HT1080 (cell line): ENCODE results near the gene KLHL20. TPM values are rescaled to one million over a fixed set of nuclear protein-coding genes. Genes with fewer than 3 reads are reported as not detected.
"Not testable (repeated sequence)": the region's sequence is repeated elsewhere in the genome, so short reads cannot be mapped to it uniquely, and the experiment has no call there.

ENCODE experiments used
- DNase-seq: peaks from one replicate; pipeline ENCODE4 v3.0.0-alpha.2; 2015; ENCODE audit warnings: low read depth
- polyA plus RNA-seq, 2 experiments: library from polyadenylated mRNA; depleted of rRNA; stranded (reverse); fragments of >200 nt; gene quantifications; 2 replicates each; pipeline ENCODE4 v1.2.3, GENCODE V29; 2015
- total RNA-seq: library from RNA; depleted of rRNA; stranded (reverse); fragments of >200 nt; shearing (Covaris generic); gene quantifications from 2 replicates; pipeline ENCODE4 v1.2.3, GENCODE V29; 2014; rRNA removed

Gene KLHL20, protein sequence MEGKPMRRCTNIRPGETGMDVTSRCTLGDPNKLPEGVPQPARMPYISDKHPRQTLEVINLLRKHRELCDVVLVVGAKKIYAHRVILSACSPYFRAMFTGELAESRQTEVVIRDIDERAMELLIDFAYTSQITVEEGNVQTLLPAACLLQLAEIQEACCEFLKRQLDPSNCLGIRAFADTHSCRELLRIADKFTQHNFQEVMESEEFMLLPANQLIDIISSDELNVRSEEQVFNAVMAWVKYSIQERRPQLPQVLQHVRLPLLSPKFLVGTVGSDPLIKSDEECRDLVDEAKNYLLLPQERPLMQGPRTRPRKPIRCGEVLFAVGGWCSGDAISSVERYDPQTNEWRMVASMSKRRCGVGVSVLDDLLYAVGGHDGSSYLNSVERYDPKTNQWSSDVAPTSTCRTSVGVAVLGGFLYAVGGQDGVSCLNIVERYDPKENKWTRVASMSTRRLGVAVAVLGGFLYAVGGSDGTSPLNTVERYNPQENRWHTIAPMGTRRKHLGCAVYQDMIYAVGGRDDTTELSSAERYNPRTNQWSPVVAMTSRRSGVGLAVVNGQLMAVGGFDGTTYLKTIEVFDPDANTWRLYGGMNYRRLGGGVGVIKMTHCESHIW
- 12.4 and 12.6 TPM in 2 replicates for total RNA-seq
- polyA plus RNA-seq (2015; cell fraction: cytosol; rRNA removed) = 7.5 and 9.2 TPM in 2 replicates
- polyA plus RNA-seq (2015; cell fraction: nucleus; rRNA removed) = 17.7 and 18.9 TPM in 2 replicates

DNA sequence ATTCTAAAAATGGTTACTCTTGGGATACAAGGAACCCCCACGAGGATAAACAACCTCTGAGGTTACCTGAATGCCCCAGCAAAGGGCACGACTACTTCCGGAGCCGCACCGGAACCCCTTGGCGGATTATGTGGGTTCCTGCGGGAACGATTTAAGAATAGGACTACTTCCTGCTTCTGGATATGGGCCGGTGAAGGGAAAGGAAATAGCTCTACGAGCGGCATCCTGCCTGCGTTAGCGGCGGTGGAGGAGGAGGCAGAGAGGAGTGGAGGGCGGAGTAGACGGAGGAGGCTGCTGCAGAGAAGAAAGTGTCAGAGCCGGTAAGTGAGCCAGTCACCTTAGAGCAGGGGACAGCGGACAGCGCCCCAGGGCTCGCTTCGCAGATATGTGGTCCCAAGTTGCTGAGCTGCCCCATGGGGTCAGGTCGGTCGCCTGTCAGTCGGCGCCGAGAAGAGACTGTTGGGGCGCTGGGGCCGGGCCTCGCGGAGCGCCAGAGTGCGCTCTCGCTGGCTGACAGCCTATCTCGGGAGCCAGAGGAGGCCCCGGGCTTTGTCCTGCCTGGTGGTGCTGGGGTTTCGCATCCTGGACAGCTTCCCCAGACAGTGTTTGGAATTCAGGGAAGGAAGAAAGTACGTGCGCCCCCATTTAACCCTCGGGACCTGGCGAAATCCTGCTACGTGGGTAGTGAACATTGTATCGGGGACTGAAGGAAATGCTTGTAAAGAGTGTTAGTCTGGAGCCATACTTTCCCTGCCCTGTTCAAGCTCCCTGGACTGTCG, at the start of gene KLHL20:
KLHL20 (plus strand) TSS at position 223 of the 779 bp plus-strand sequence. CDS start 1,063 bp downstream, outside the sequence.
- peak; percentile 93 for DNase-seq

DNA sequence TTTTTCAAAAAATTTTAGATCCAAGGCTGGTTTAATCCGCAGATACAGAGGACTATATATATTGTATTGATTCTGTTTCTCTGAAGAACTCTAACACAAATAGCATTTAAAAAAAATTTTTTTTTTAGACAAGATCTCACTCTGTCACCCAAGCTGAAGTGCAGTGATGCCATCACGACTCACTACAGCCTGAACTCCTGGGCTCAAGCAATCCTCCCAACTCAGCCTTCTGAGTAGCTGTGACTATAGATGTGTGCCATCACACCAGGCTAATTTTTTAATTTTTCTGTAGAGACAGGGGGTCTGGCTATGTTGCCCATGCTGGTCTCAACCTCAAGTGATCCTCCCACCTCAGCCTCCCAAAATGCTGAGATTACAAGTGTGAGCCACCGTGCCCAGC, 48.1 kb upstream of the KLHL20 start:
- peak; percentile 58 for DNase-seq

DNA sequence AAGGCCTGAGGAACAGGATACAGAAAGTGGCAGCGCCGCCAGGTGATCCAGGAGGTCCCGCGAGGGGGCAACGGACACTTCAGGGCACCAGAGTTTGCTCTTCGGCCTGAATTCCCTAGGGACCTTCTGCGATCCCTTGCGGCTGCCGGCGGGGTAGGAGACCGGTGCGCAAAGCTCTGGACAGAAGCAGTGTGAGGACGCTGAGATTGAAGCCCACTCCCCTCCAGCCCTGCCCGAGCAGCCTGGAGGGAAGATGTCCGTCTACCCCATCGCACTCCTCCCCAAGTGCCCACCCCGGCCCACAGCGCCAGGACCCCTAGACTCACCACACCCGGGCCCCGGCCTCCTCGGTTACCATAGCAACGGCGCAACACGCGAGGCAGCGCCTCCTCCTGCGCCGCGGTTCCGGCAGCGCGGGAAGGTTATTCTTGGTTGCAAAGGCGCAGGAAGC, 45.3 kb upstream of the KLHL20 start, which contains the start of gene ANKRD45:
ANKRD45 (minus strand) TSS at position 361 of the 451 bp plus-strand sequence. CDS start 10,433 bp downstream, outside the sequence.
- DNase-seq = no peak

DNA sequence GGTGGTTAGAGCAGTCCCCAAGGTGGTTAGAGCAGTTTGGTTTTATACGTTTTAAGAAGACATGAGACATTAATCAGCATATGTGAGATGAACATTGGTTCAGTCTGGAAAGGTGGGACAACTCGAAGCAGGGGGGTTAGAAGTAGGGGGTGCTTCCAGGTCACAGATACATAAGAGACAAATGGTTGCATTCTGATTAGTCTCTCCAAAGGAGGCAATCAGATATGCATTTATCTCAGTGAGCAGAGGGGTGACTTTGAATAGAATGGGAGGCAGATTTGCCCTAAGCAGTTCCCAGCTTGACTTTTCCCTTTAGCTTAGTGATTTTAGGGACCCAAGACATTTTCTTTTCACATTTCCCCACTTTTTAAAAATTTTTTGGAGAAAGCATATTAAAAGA, 40.3 kb upstream of the KLHL20 start:
- not testable (repeated sequence) for DNase-seq

DNA sequence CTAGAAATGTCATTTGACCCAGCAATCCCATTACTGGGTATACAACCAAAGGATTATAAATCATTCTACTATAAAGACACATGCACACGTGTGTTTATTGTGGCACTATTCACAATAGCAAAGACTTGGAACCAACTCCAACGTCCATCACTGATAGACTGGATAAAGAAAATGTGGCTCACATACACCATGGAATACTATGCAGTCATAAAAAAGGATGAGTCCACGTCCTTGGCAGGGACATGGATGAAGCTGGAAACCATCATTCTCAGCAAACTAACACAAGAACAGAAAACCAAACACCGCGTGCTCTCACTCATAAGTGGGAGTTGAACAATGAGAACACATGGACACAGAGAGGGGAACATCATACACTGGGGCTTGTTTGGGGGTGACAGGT, 34.6 kb upstream of the KLHL20 start:
- not testable (repeated sequence) for DNase-seq

DNA sequence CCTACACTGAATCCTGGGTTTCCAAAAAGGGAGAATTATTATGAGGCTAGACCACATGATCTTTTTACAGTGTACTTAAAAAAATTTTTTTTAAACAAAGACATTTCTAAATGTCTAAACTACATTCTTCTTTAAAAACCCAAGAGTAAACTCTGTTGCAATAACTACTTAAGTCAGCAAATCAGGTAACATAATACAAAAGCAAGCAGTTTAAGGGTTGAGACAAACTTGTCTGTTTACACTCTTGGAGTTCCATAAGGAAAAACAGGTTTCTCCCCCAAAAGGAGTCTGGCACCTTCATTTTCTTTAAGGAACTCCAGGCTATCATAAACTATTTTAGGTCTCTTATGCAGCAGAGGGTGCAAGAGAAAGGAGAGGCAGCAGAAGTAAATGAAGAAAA, 32.6 kb upstream of the KLHL20 start:
- no peak for DNase-seq

DNA sequence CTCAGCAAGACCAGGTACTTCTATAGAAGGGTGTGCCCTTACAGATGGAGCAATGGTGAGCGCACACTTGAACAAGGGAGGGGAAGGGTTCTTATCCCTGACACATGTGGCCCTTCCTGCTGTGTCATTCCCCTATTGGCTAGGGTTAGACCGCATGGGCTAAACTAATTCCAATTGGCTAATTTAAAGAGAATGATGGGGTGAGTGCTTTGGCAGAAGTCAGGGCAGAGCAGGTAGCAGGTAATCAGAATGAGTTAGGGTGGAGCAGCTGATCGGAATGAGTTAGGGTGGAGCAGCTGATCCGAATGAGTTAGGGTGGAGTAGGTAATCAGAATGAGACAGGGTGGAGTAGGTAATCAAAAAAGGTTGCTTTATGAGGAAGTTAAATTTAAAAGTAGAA, 30.9 kb upstream of the KLHL20 start:
- not testable (repeated sequence) for DNase-seq

DNA sequence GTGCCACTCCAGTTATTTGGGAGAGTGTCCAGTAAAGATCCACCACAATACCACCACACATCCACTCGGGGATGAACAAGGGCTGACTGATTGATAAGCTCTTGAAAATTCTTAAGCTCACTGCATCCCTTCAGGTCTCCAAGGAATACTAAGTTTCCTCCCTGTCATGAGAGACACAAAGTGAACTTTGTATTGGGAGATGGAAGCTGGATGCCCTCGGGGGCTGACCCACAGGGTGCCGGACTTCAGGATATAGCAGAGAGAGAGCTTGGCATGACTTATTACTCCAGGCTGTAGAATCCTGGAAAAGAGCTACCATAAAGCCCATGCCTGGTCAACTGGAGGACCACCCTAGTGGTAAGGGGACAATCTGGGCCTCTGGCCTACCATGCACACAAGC, 29.7 kb upstream of the KLHL20 start:
- not testable (repeated sequence) for DNase-seq

DNA sequence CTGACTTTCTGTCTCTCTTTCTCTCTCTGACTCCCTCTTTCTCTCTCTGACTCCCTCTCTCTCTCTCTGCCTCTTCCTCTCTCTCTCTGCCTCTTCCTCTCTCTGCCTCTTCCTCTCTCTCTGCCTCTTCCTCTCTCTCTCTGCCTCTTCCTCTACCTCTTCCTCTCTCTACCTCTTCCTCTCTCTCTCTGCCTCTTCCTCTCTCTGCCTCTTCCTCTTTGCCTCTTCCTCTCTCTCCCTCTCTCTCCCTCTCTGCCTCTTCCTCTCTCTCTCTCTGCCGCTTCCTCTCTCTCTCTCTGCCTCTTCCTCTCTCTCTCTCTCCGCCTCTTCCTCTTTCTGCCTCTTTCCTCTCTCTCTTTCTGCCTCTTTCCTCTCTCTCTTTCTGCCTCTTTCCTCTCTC, 26.5 kb upstream of the KLHL20 start:
- no peak for DNase-seq

DNA sequence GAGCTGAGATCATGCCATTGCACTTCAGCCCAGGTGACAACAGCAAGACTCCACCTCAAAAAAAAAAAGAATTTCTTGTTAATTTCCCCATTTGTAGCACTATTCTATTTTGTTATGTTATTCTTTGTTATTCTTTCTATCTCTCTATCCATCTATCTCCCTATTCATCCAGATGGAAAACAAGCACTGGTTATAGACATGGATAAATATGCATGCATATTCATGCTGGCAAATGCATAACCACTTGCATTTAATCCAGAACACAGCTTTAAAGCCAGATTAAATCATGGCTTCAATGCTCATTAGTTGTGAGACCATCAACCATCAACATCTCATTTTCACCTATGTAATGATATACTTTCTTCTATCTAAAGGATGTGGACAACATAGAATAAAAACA, 21.5 kb upstream of the KLHL20 start:
- no peak for DNase-seq

DNA sequence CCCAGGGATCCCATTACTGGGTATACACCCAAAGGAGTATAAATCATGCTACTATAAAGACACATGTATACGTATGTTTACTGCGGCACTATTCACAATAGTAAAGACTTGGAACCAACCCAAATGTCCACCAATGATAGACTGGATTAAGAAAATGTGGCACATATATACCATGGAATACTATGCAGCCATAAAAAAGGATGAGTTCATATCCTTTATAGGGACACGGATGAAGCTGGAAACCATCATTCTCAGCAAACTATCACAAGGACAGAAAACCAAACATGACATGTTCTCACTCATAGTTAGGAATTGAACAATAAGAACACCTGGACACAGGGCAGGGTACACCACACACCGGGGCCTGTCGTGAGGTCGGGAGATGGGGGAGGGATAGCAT, 13.5 kb upstream of the KLHL20 start:
- not testable (repeated sequence) for DNase-seq

DNA sequence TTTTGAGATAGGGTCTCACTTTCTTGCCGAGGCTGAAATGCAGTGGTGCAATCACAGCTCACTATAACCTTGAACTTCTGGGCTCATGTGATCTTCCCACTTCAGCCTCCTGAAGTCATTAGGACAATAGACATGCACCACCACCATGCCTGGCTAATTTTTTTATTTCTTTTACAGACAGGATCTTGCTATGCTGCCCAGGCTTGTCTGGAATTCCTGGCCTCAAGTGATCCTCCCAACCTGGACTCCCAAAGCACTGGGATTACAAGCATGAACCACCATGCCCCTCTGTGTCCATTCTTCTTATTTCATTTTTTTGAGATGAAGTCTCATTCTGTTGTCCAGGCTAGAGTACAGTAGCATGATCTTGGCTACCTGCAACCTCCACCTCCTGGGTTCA, 12.0 kb upstream of the KLHL20 start:
- DNase-seq = no peak

DNA sequence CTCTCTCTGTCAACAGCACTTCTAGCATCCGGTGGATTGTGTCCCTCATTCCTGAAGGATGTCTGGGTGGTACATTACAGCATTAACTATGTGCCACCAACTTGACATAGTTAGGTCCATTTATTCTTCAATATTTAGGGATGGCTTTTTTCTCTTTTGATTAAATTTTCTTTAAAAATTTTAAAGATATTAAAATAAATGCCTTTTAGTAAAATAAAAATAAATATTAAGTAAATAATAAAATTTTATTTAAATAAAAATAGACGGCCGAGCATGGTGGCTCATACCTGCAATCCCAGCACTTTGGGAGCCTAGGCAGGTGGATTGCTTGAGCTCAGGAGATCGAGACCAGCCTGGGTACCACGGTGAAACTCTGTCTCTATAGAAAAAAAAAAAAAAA, 9.7 kb upstream of the KLHL20 start:
- no peak for DNase-seq

DNA sequence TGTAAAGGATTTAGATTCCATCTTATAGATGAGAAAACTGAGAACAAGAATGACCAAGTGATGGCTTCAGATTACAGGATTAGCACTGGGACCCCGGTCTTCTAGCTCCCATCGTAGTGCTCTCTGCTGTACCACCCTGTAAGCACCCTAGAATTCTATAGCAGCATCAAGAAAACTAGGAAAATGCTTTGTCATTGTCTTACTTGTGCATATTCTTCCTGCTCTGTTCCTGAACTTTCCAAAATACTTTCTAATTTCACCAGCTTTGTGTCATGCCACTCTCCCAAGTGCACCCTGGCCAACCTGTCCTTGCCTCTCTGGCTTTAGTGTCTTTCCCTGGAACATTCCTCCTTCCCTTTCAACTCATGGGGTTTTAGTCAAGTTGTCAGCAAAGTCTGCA, 6.0 kb upstream of the KLHL20 start:
- DNase-seq = no peak

DNA sequence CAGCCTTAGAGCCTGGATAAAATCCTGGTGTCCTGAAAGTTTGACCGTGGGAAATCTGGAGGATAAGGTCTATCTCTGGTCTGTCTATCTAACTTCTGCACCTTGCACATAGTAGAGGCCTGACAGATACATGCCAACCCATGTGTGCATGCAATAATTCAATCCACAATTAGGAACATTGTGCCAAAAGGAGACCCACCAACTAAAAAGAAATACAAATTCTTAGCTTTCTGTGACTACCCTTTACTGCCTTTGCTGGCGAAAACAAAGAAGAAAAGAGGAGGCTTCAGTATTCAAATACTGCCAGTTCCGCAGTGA, 381 bp upstream of the KLHL20 start:
- no peak for DNase-seq

DNA sequence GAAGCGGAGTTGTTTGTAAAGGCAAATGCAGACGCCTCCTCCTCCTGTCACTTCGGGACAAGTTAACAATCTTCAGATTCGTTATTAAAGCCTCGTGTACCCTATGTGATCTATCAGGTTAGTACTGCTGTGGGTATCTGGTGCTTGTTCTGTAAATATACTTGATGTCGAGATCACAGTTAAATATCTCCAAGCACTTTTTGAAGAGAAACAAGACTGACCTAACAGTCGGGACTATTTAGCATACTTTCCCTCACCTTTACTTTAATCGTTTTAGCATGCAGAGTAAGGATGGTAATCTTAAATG, 710 bp downstream of the KLHL20 start:
- DNase-seq = no peak

DNA sequence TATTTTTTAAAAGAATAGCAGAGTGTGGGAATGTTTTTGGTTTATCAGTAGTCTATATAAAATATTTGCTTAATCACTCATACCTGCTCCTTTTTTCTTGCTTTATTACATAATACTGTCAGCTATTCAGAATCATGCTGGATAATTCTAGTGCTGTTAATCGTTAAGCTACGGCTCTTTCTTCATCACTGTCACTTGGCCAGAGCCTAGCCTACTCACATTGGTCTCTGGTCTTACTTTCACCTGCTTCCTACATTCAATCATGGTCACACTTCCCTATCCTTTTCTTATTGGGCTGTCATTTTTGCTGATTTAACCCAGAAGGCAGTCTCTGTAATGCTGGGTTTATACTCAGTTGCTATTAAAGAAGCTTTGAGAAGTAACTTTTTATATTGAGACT, 2.5 kb downstream of the KLHL20 start:
- no peak for DNase-seq

DNA sequence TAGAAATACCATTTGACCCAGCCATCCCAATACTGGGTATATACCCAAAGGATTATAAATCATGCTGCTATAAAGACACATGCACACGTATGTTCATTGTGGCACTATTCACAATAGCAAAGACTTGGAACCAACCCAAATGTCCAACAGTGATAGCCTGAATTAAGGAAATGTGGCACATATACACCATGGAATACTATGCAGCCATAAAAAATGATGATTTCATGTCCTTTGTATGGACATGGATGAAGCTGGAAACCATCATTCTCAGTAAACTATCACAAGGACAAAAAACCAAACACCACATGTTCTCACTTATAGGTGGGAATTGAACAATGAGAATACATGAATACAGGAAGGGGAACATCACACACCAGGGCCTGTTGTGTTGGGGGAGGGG, 16.6 kb downstream of the KLHL20 start:
- not testable (repeated sequence) for DNase-seq

DNA sequence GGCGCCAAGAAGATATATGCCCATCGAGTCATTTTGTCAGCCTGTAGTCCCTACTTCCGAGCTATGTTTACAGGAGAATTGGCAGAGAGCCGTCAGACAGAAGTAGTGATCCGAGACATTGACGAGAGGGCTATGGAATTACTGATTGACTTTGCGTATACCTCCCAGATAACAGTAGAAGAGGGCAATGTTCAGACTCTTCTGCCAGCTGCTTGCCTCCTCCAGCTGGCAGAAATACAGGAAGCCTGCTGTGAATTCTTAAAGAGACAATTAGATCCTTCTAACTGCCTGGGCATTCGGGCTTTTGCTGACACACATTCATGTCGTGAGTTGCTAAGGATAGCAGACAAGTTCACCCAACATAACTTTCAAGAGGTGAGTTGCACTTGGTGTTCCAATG, 19.1 kb downstream of the KLHL20 start:
- DNase-seq = no peak

DNA sequence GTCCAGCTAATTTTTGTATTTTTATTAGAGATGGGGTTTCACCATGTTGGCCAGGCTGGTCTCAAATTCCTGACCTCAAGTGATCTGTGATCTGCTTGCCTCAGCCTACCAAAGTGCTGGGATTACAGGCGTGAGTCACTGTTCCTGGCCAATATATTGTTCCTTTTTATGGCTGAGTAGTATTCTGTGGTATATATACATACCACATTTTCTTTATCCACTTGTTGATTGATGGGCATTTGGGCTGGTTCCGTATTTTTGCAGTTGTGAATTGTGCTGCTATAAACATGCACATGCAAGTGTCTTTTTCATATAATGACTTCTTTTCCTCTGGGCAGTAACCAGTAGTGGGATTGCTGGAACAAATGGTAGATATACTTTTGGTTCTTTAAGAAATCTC, 21.3 kb downstream of the KLHL20 start:
- DNase-seq = not testable (repeated sequence)

DNA sequence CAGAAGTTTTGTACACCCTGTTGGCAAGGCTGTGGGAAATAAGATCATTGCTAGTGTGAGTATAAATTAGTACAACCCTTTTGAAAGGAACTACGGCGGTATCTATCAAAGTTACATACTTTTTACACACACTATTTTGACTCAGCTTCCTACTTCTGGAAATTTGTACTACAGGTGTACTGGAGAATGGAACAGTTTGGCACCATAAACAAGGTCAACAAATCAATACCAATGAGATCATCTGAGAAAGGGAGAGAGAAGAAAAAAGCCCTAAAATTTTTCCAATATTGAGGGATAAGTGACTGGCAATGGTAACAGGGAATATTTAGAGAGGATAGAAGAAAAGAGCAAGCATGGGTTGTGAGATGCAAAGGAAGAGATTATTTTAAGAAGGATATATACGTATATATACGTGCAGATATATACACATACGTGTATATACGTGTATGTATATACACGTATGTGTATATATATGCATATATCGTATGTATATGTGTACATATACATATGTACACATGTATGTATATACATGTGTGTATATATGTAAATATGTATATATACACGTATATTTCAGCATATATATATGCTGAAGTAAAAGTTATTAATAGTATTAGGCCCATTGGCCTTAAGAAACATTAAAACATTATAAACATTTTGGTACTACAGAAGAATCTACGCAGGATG, 27.6 kb downstream of the KLHL20 start:
- DNase-seq = no peak
